GM12878 (cell line): ENCODE results near the gene RHBDF2. TPM values are rescaled to one million over a fixed set of nuclear protein-coding genes. Genes with fewer than 3 reads are reported as not detected.

Experiments
- ATAC-seq: fragments of 200-7000 bp; cut with Tn5 transposase; 3 replicates; pipeline ENCODE4 v1.9.1; 2020; ENCODE audit warnings: mild to moderate bottlenecking, moderate library complexity
- BruUV-seq: library from RNA; stranded (reverse); fragments of 400-500 nt; replicated peaks from 2 replicates; lab custom pipeline; 2021; lab: Mats Ljungman, UMichigan
- CTCF ChIA-PET: fragments of 300-600 bp; sonication (Branson Sonifier 250); formaldehyde crosslinking; extraction: SDS; loops from one replicate; lab custom pipeline; 2021; ENCODE audit warnings: inconsistent platforms; lab: Yijun Ruan, JAX
- POLR2A ChIA-PET: fragments of 350-600 bp; formaldehyde crosslinking; extraction: SDS; loops from one replicate; lab custom pipeline; 2021; ENCODE audit warnings: inconsistent platforms; lab: Charles Lee
- RAD21 ChIA-PET: fragments of 300-600 bp; sonication (Branson Sonifier 250); formaldehyde crosslinking; loops from one replicate; lab custom pipeline; 2023; ENCODE audit warnings: antibody characterized with exemption; ENCODE audit not compliant: unreplicated experiment; lab: Charles Lee
- SMC1A ChIA-PET: fragments of 300-600 bp; sonication (Branson Sonifier 250); formaldehyde crosslinking; loops from one replicate; lab custom pipeline; 2023; ENCODE audit not compliant: unreplicated experiment, uncharacterized antibody; lab: Charles Lee
- DNase-seq: peaks from one replicate; pipeline ENCODE4 v3.0.0-alpha.2; 2011; ENCODE audit warnings: low read depth, low spot score
- FAIRE-seq: peaks from 3 replicates; lab custom pipeline; 2011; peaks lifted over from hg19 to GRCh38; lab: Jason Lieb, UNC
- H2AFZ ChIP-seq: 2 replicates; pipeline ENCODE4 v1.6.0; 2011; ENCODE audit warnings: low read depth, low read length, control low read depth; ENCODE audit not compliant: control insufficient read depth
- H3K27ac ChIP-seq: 2 replicates; pipeline ENCODE4 v1.5.1; 2011; ENCODE audit warnings: control low read depth; ENCODE audit not compliant: control insufficient read depth, insufficient read depth
- H3K27me3 ChIP-seq, 2 experiments: replicated peaks in 1 of 2; 2 replicates each; pipeline versions ENCODE4 v1.6.0 to v1.6.1; 2011; ENCODE audit warnings: low read length in 1 of 2; ENCODE audit not compliant: control insufficient read depth in 2 of 2, insufficient read depth in 2 of 2
- H3K36me3 ChIP-seq, 2 experiments: 2 replicates each; pipeline ENCODE4 v1.5.1; 2011; ENCODE audit warnings: low read length in 1 of 2; ENCODE audit not compliant: control insufficient read depth in 2 of 2, insufficient read depth in 2 of 2
- H3K4me1 ChIP-seq: 2 replicates; pipeline ENCODE4 v1.6.1; 2011; ENCODE audit warnings: mild to moderate bottlenecking, low read length, moderate library complexity, mixed read lengths; ENCODE audit not compliant: control insufficient read depth, insufficient read depth
- H3K4me2 ChIP-seq: 2 replicates; pipeline ENCODE4 v1.6.0; 2011; ENCODE audit warnings: control low read depth; ENCODE audit not compliant: control insufficient read depth, insufficient read depth
- H3K4me3 ChIP-seq: fragments of 200-600 bp; sonication (generic); 2 replicates; pipeline ENCODE4 v1.5.1; 2016
- H3K79me2 ChIP-seq: 2 replicates; pipeline ENCODE4 v1.6.0; 2011; ENCODE audit warnings: low read length; ENCODE audit not compliant: control insufficient read depth, insufficient read depth
- H3K9ac ChIP-seq: 2 replicates; pipeline ENCODE4 v1.8.0; 2011; ENCODE audit warnings: low read length, control low read depth, mixed read lengths; ENCODE audit not compliant: control insufficient read depth, insufficient read depth
- H3K9me3 ChIP-seq: replicated peaks from 3 replicates; pipeline ENCODE4 v1.5.1; 2011; ENCODE audit warnings: mild to moderate bottlenecking, low read length; ENCODE audit not compliant: control insufficient read depth, insufficient read depth
- H4K20me1 ChIP-seq: 2 replicates; pipeline ENCODE4 v1.6.0; 2011; ENCODE audit not compliant: control insufficient read depth, insufficient read depth
- EGR1 ChIP-seq, 2 experiments: IDR thresholded peaks; 1 replicate in 1 of 2; 2 replicates in 1 of 2; pipeline ENCODE4 v1.6.1; 2011 to 2012; ENCODE audit warnings: low read depth in 2 of 2, low read length in 2 of 2, borderline replicate concordance in 1 of 2, mild to moderate bottlenecking in 1 of 2, moderate library complexity in 1 of 2
- HCFC1 ChIP-seq: fragments of 150-350 bp; IDR thresholded peaks from 2 replicates; pipeline ENCODE4 v1.6.1; 2014; ENCODE audit warnings: low read length
- JUNB ChIP-seq: IDR thresholded peaks from 2 replicates; pipeline ENCODE4 v1.6.1; 2016; ENCODE audit warnings: antibody characterized with exemption, mild to moderate bottlenecking
- RAD21 ChIP-seq: IDR thresholded peaks from 2 replicates; pipeline ENCODE4 v1.6.1; 2011; ENCODE audit warnings: mild to moderate bottlenecking, low read depth, low read length, moderate library complexity; ENCODE audit not compliant: insufficient read depth
- ZNF217 ChIP-seq: fragments of 450-650 bp; IDR thresholded peaks from 2 replicates; pipeline ENCODE4 v1.6.1; 2017; ENCODE audit warnings: antibody characterized with exemption, mild to moderate bottlenecking
- ZZZ3 ChIP-seq: IDR thresholded peaks from 2 replicates; pipeline ENCODE4 v1.6.1; 2011; ENCODE audit warnings: low read depth; ENCODE audit not compliant: control insufficient read depth, insufficient read length
- WGBS: methylation state at CpG from one replicate; pipeline ENCODE4 v1.1.6; 2016; ENCODE audit warnings: low lambda C conversion rate; ENCODE audit not compliant: insufficient replicate concordance, insufficient coverage; ENCODE audit errors: missing lambda C conversion rate; 5-methylcytosine and 5-hydroxymethylcytosine counted together
- in situ Hi-C: fragments of 300-500 bp; cut with MboI; formaldehyde crosslinking; loops from 9 replicates; pipeline ENCODE4 v1.14.3; 2018; ENCODE audit warnings: mixed read lengths
- intact Hi-C: fragments of 100-400 bp; cut with micrococcal nuclease; formaldehyde crosslinking; loops from one replicate; pipeline ENCODE4 v1.14.2; 2022; ENCODE audit not compliant: unreplicated experiment
- polyA plus RNA-seq, 11 experiments: library from polyadenylated mRNA; depleted of rRNA in 4 of 11; unstranded in 6 of 11; stranded (reverse) in 5 of 11; fragments of >200 nt; fragmentation: Nextera tagmentation in 4 of 11; fragmentation: Illumina TruSeq in 1 of 11; extraction: Ambion mirVana in 4 of 11; extraction: Trizol in 1 of 11; gene quantifications; 1 replicate in 1 of 11; 2 replicates in 10 of 11; pipeline versions ENCODE4 v1.2.1 to v1.2.3, GENCODE V29; 2011 to 2016; ENCODE audit warnings: inconsistent platforms in 2 of 11, missing spikeins in 2 of 11, low read depth in 1 of 11
- total RNA-seq, 4 experiments: library from RNA; depleted of rRNA in 3 of 4; stranded (reverse); fragments of >200 nt in 3 of 4; fragmentation: Illumina TruSeq in 1 of 4; extraction: Trizol in 1 of 4; gene quantifications; 2 replicates each; pipeline versions ENCODE4 v1.2.1 to v1.2.3, GENCODE V29; 2013 to 2021
- TF ChIP-seq, protein P1 (sequence below), 3 experiments: IDR thresholded peaks in 2 of 3; conservative IDR thresholded peaks in 1 of 3; 2 replicates each; pipeline ENCODE4 v1.5.1; 2011; ENCODE audit warnings: low read depth in 3 of 3, low read length in 3 of 3, mild to moderate bottlenecking in 3 of 3, control low read depth in 2 of 3, moderate library complexity in 2 of 3, inconsistent platforms in 1 of 3, mixed read lengths in 1 of 3; ENCODE audit not compliant: control insufficient read depth in 2 of 3, insufficient read depth in 1 of 3; ENCODE audit errors: extremely low read depth in 1 of 3

RHBDF2 gene
- total and polyA plus RNA-seq, 10 of the 15 experiments (the other 5 are each of a cell fraction or from before 2014, with no cell fraction given) = 0.97 to 43.0 (median 18.7) TPM

DNA sequence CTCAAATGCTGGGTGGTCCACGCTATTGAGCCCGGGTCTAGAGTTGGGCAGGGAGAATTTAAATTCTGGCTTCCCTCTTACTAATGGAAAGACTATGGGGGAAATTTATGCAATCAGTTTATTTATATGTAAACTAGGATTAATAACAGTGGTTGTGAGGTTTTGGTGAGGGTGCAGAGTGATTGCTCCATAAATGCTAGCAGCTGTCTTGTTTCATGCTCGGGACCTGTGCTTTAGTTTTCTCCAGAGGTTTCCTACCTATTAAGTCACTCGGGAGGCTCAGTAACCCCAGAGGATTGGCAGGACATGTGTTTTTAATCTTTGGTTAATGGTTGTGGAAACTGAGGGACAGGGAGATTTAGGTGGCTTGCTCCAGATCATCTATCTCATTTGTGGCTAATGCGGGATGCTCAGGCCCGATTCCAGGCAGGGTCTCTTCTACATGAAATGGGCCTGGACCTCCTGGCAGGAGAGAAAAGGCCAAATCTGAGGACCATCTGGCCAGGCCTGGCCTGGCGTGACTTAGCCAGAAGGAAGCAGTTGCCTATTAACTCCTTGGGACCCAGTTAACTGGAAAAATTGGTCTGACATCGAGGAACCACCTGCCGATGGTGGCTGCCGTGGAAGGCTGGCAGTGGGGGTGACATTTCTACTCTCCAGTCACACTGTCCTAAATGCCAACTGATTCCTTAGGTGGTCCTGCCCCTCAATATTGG lies 40.7 kb upstream of the RHBDF2 start:
- in situ Hi-C loops (no loop called here), intact Hi-C loops (no loop called here)
- H3K9ac ChIP-seq = no peak overlapping the region
- no peaks in the 10 kb centered on the region for H3K4me1 ChIP-seq
- RAD21 ChIA-PET = interaction anchor here (2.0 kb wide), 1 partner anchor 14 kb away, joined by 6 read pairs; no protein-coding TSS in a partner anchor
- CTCF ChIA-PET = interaction anchor here (0.8 kb wide), 1 partner anchor 80 kb away, joined by 5 read pairs; no protein-coding TSS in a partner anchor
- H3K27me3 ChIP-seq = peaks cover 0 to 5% of the 10 kb centered on the region in 2 experiments; a peak in 3 of 4 replicates
- no peaks in the 10 kb centered on the region; a peak in 1 of 4 replicates for H3K36me3 ChIP-seq
- DNase-seq (no peak), FAIRE-seq (no peak), ATAC-seq (no peak)
- no peak overlapping the region for H3K4me3 ChIP-seq
- POLR2A ChIA-PET = no interaction called here
- no TSS peak for BruUV-seq
- no peaks in the 10 kb centered on the region for H3K9me3 ChIP-seq
- no peak overlapping the region for H3K4me2 ChIP-seq
- H2AFZ ChIP-seq = no peak overlapping the region
- H4K20me1 ChIP-seq = no peaks in the 10 kb centered on the region
- H3K79me2 ChIP-seq = no peaks in the 10 kb centered on the region
- H3K27ac ChIP-seq = no peak overlapping the region
- SMC1A ChIA-PET = no interaction called here
- TF ChIP-seq ZZZ3 = no peak
- no peak for TF ChIP-seq RAD21
- TF ChIP-seq ZNF217 = no peak
- no peak for TF ChIP-seq HCFC1
- TF ChIP-seq EGR1 (IDR thresholded peaks at IDR 0.05; ENCODE audit: borderline replicate concordance in 1 of 2, low read depth in 2 of 2, low read length in 2 of 2) = no peak
- no peak for TF ChIP-seq JUNB
- TF ChIP-seq, protein P1, sequence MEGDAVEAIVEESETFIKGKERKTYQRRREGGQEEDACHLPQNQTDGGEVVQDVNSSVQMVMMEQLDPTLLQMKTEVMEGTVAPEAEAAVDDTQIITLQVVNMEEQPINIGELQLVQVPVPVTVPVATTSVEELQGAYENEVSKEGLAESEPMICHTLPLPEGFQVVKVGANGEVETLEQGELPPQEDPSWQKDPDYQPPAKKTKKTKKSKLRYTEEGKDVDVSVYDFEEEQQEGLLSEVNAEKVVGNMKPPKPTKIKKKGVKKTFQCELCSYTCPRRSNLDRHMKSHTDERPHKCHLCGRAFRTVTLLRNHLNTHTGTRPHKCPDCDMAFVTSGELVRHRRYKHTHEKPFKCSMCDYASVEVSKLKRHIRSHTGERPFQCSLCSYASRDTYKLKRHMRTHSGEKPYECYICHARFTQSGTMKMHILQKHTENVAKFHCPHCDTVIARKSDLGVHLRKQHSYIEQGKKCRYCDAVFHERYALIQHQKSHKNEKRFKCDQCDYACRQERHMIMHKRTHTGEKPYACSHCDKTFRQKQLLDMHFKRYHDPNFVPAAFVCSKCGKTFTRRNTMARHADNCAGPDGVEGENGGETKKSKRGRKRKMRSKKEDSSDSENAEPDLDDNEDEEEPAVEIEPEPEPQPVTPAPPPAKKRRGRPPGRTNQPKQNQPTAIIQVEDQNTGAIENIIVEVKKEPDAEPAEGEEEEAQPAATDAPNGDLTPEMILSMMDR (IDR thresholded peaks at IDR 0.05 in 2 of 3, conservative IDR thresholded peaks at IDR 0.05 in 1 of 3; ENCODE audit: control insufficient read depth in 2 of 3, extremely low read depth in 1 of 3, insufficient read depth in 1 of 3, low read depth in 3 of 3, low read length in 3 of 3) = no peak
- 72% methylated on average over 10 of the region's 10 CpGs for WGBS
